ENCODE results near the gene DNPEP. TPM values are rescaled to one million over a fixed set of nuclear protein-coding genes. Genes with fewer than 3 reads are reported as not detected.

Gene DNPEP
- total RNA-seq, 1 donor from 2014 or later, result 86.6 TPM

Other genes with a start within 250 kb of the DNPEP start
- gene NHEJ1, start 227.1 kb downstream of the DNPEP start, total RNA-seq, result 13.9 TPM
- gene SLC23A3, start 217.9 kb downstream of the DNPEP start, total RNA-seq, result 1.6 TPM
- 56.4 TPM for gene CNPPD1, start 211.0 kb downstream of the DNPEP start, total RNA-seq
- gene RETREG2, start 209.6 kb downstream of the DNPEP start, total RNA-seq, result 79.6 TPM
- 28.7 TPM for gene ZFAND2B, start 181.1 kb downstream of the DNPEP start, total RNA-seq
- 36.1 TPM for gene ABCB6, start 169.0 kb downstream of the DNPEP start, total RNA-seq
- 31.6 TPM for gene ATG9A, start 158.3 kb downstream of the DNPEP start, total RNA-seq
- 73.1 TPM for gene ANKZF1, start 158.1 kb downstream of the DNPEP start, total RNA-seq
- 9.9 TPM for gene GLB1L, start 142.5 kb downstream of the DNPEP start, total RNA-seq
- gene STK16, start 142.4 kb downstream of the DNPEP start, total RNA-seq, result 32.9 TPM
- not detected for gene TUBA4B, start 134.7 kb downstream of the DNPEP start, total RNA-seq
- gene TUBA4A, start 134.0 kb downstream of the DNPEP start, total RNA-seq, result 85.1 TPM
- gene DNAJB2, start 108.5 kb downstream of the DNPEP start, total RNA-seq, result 93.6 TPM
- gene PTPRN, start 78.5 kb downstream of the DNPEP start, total RNA-seq, result not detected
- gene RESP18, start 55.2 kb downstream of the DNPEP start, total RNA-seq, result not detected
- 1,211 TPM for gene DES, start 30.5 kb upstream of the DNPEP start, total RNA-seq
- 76.6 TPM for gene SPEG, start 46.9 kb upstream of the DNPEP start, total RNA-seq
- gene GMPPA, start 111.0 kb upstream of the DNPEP start, total RNA-seq, result 31.9 TPM
- gene ASIC4, start 126.6 kb upstream of the DNPEP start, total RNA-seq, result 0.13 TPM
- gene CHPF, start 155.9 kb upstream of the DNPEP start, total RNA-seq, result 49.6 TPM
- 6.0 TPM for gene TMEM198, start 156.1 kb upstream of the DNPEP start, total RNA-seq
- gene OBSL1, start 183.6 kb upstream of the DNPEP start, total RNA-seq, result 89.1 TPM
- 0.78 TPM for gene INHA, start 184.4 kb upstream of the DNPEP start, total RNA-seq
- gene STK11IP, start 209.9 kb upstream of the DNPEP start, total RNA-seq, result 39.5 TPM
- 12.2 TPM for gene SLC4A3, start 239.7 kb upstream of the DNPEP start, total RNA-seq

Data from ureter (tissue), 1 donor.